ENCODE data around the gene SHISA8. TPM values are rescaled to one million over a fixed set of nuclear protein-coding genes. Genes with fewer than 3 reads are reported as not detected.

SHISA8 gene
- total and polyA plus RNA-seq, 2 of the 13 experiments (the other 11 are each of a cell fraction or from before 2014, with no cell fraction given): not detected

GRCh38 chr22:41963453-41964111 lies 48.7 kb upstream of the SHISA8 start:
- H4K20me1 ChIP-seq (ENCODE audit: insufficient read depth, low read length): no peaks in the 10 kb centered on the region
- FAIRE-seq: no peak
- ATAC-seq: no peak
- H3K9ac ChIP-seq (ENCODE audit: insufficient read depth, low read depth, low read length): no peak overlapping the region
- H3K4me2 ChIP-seq (ENCODE audit: low read depth, low read length): no peak overlapping the region
- TF ChIP-seq, protein P1, sequence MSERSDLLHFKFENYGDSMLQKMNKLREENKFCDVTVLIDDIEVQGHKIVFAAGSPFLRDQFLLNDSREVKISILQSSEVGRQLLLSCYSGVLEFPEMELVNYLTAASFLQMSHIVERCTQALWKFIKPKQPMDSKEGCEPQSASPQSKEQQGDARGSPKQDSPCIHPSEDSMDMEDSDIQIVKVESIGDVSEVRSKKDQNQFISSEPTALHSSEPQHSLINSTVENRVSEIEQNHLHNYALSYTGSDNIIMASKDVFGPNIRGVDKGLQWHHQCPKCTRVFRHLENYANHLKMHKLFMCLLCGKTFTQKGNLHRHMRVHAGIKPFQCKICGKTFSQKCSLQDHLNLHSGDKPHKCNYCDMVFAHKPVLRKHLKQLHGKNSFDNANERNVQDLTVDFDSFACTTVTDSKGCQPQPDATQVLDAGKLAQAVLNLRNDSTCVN (CRISPR knock-in tag; IDR thresholded peaks at IDR 0.05; ENCODE audit: borderline replicate concordance): no peak
- TF ChIP-seq ZNF34 (CRISPR knock-in tag; IDR thresholded peaks at IDR 0.05; ENCODE audit: borderline replicate concordance) (no peak), KAT2B (IDR thresholded peaks at IDR 0.05; ENCODE audit: borderline replicate concordance, low read depth, low read length) (no peak)
- no peaks in the 10 kb centered on the region for H3K9me3 ChIP-seq (ENCODE audit: low read length)
- peaks cover 5% of the 10 kb centered on the region; the same call in 1 of the 2 replicates for H3K4me1 ChIP-seq (ENCODE audit: insufficient read depth, low read length)
- peaks cover 0 to 3% of the 10 kb centered on the region in 2 experiments; a peak in 1 of 5 replicates for H3K27me3 ChIP-seq (ENCODE audit: control insufficient read depth in 1 of 2, insufficient read depth in 2 of 2, low read length in 2 of 2)
- no peak overlapping the region for H3K27ac ChIP-seq (ENCODE audit: extremely low read length, insufficient read depth, low read length)
- no peaks in the 10 kb centered on the region for H3K36me3 ChIP-seq (replicated peaks in 1 of 2; ENCODE audit: control insufficient read depth in 1 of 2, insufficient read depth in 2 of 2, low read length in 2 of 2)
- ChIA-PET POLR2A (no interaction called here), CTCF (ENCODE audit: low intra/inter-chr PET ratio, low total read pairs) (no interaction called here)
- no peak for DNase-seq (ENCODE audit: low spot score)
- intact Hi-C loops (cut with micrococcal nuclease; ENCODE audit: unreplicated experiment): no loop called here
- H2AFZ ChIP-seq (ENCODE audit: low read length): no peak overlapping the region
- H3K4me3 ChIP-seq (replicated peaks in 1 of 3; ENCODE audit: insufficient read depth in 1 of 3, low read depth in 2 of 3, low read length in 3 of 3): no peak overlapping the region
- in situ Hi-C loops (cut with HindIII; ENCODE audit: extremely low pct_ligation_motif_present, low pct_unique_long_range_greater_than_20kb): loop anchor here (25.0 kb wide), 1 partner anchor 474 kb away; the partner anchor contains the start of gene NFAM1
- H3K79me2 ChIP-seq (ENCODE audit: insufficient read depth, low read length): no peaks in the 10 kb centered on the region
- BruUV-seq (replicated peaks): no TSS peak
- WGBS (ENCODE audit: low lambda C conversion rate): 36% methylated on average over 9 of the region's 9 CpGs

DNA sequence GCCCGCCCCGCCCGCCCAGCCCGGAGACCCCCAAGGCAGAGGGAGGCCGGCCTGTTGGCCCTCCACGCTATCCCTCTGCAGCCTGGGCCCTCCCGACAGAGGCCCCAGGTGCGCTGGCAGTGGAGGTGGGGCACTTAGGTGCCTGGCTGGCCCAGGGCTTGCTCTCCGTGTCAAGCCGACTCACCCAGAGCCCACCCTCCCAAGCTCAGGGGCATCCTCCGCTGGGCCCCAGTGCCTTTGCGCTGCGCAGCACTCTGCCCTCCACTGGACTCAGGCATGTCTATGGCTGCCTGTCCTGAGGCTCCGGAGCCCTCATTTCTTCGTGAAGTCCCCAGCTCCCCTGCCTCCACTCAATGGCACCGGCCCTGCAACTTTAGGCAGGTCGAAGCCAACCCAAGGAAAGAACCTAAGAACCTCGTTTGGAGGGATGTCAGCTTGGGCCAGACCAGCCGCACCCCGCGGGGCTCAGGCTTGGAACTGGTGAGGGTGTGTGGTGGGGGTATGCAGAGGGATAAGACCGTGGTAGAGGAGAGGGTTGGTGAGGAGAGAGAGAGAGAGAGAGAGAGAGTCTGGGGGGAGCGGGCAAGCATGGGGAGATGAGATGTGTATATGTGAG lies 43.2 kb upstream of the SHISA8 start:
- CTCF ChIA-PET (ENCODE audit: low intra/inter-chr PET ratio, low total read pairs): interaction anchor here (0.6 to 1.6 kb wide), 4 partner anchors 135 to 261 kb away, joined by 3 to 15 read pairs (median 4); no protein-coding TSS in a partner anchor
- 80% methylated on average over 13 of the region's 23 CpGs for WGBS (ENCODE audit: low lambda C conversion rate)
- FAIRE-seq: no peak
- no peaks in the 10 kb centered on the region for H3K79me2 ChIP-seq (ENCODE audit: insufficient read depth, low read length)
- H4K20me1 ChIP-seq (ENCODE audit: insufficient read depth, low read length): no peaks in the 10 kb centered on the region
- no peak overlapping the region for H2AFZ ChIP-seq (ENCODE audit: low read length)
- TF ChIP-seq ZNF232 (CRISPR knock-in tag; IDR thresholded peaks at IDR 0.05; ENCODE audit: borderline replicate concordance) (no peak), HNRNPLL (IDR thresholded peaks at IDR 0.05; ENCODE audit: low read depth, low read length, poor library complexity, severe bottlenecking) (peak; percentile 1), ZNF501 (CRISPR knock-in tag; IDR thresholded peaks at IDR 0.05) (0 out of 2 replicates have a peak, but pooled peaks have one; percentile 26), JUND (CRISPR knock-in tag; IDR thresholded peaks at IDR 0.05) (no peak), PPARG (CRISPR knock-in tag; conservative IDR thresholded peaks at IDR 0.05) (no peak), PHF21A (CRISPR knock-in tag; IDR thresholded peaks at IDR 0.05) (no peak)
- no peaks in the 10 kb centered on the region for H3K4me1 ChIP-seq (ENCODE audit: insufficient read depth, low read length)
- no peaks in the 10 kb centered on the region for H3K9me3 ChIP-seq (ENCODE audit: low read length)
- POLR2A ChIA-PET: no interaction called here
- peak overlapping the region; percentile 68 for H3K4me2 ChIP-seq (ENCODE audit: low read depth, low read length)
- intact Hi-C loops (cut with micrococcal nuclease; ENCODE audit: unreplicated experiment): loop anchor here (1.0 kb wide), 1 partner anchor 261 kb away; no protein-coding TSS in a partner anchor
- no peak overlapping the region for H3K9ac ChIP-seq (ENCODE audit: insufficient read depth, low read depth, low read length)
- ATAC-seq: peak; percentile 71
- H3K4me3 ChIP-seq (replicated peaks in 1 of 3; ENCODE audit: insufficient read depth in 1 of 3, low read depth in 2 of 3, low read length in 3 of 3): peak overlapping the region in 2 of 3 experiments; percentile 27 to 43; a peak in 2 of 6 replicates
- no peak overlapping the region for H3K27ac ChIP-seq (ENCODE audit: extremely low read length, insufficient read depth, low read length)
- in situ Hi-C loops (cut with HindIII; ENCODE audit: extremely low pct_ligation_motif_present, low pct_unique_long_range_greater_than_20kb): loop anchor here (25.0 kb wide), 1 partner anchor 479 kb away; the partner anchor contains the start of gene NFAM1
- BruUV-seq (replicated peaks): no TSS peak
- H3K27me3 ChIP-seq (ENCODE audit: control insufficient read depth in 1 of 2, insufficient read depth in 2 of 2, low read length in 2 of 2): no peaks in the 10 kb centered on the region; a peak in 1 of 5 replicates
- H3K36me3 ChIP-seq (replicated peaks in 1 of 2; ENCODE audit: control insufficient read depth in 1 of 2, insufficient read depth in 2 of 2, low read length in 2 of 2): no peaks in the 10 kb centered on the region
- DNase-seq (ENCODE audit: low spot score): no peak

All from HepG2 (cell line).